Activated CD4-positive, alpha-beta T cell treated with anti-CD3 and anti-CD28 coated beads for 36 hours (primary cell): ENCODE data around the gene FRMD4A. TPM values are rescaled to one million over a fixed set of nuclear protein-coding genes. Genes with fewer than 3 reads are reported as not detected.

Experiments
- ATAC-seq: fragments of 200-7000 bp; cut with Tn5 transposase; one replicate; pipeline ENCODE4 v1.10.0; 2021; ENCODE audit warnings: mild to moderate bottlenecking, moderate library complexity
- CTCF ChIA-PET: fragments of 350-600 bp; sonication (Branson Sonifier 250); formaldehyde crosslinking; loops from one replicate; lab custom pipeline; 2021; ENCODE audit warnings: antibody characterized with exemption; lab: Charles Lee
- POLR2A ChIA-PET: fragments of 350-600 bp; sonication (Branson Sonifier 250); formaldehyde crosslinking; loops from one replicate; lab custom pipeline; 2021; ENCODE audit warnings: antibody characterized with exemption, inconsistent platforms; lab: Charles Lee
- DNase-seq: peaks from one replicate; pipeline ENCODE4 v3.0.0-alpha.2; 2020
- H3K27ac Mint-ChIP-seq: one replicate; pipeline ENCODE4 v1.8.0; 2021; ENCODE audit warnings: mixed read lengths
- H3K27me3 Mint-ChIP-seq: one replicate; pipeline ENCODE4 v1.8.0; 2021; ENCODE audit warnings: mixed read lengths
- H3K36me3 Mint-ChIP-seq: one replicate; pipeline ENCODE4 v1.8.0; 2021; ENCODE audit warnings: low read depth, mixed read lengths
- H3K4me1 Mint-ChIP-seq: one replicate; pipeline ENCODE4 v1.8.0; 2021; ENCODE audit warnings: mixed read lengths
- H3K4me3 Mint-ChIP-seq: one replicate; pipeline ENCODE4 v1.8.0; 2021; ENCODE audit warnings: mild to moderate bottlenecking, moderate library complexity, mixed read lengths
- H3K9me3 Mint-ChIP-seq: one replicate; pipeline ENCODE4 v1.8.0; 2021; ENCODE audit warnings: low read depth, mixed read lengths
- intact Hi-C, 2 experiments: fragments of 100-400 bp; cut with DNase I in 1 of 2; cut with micrococcal nuclease in 1 of 2; formaldehyde crosslinking; loops; one replicate each; pipeline versions ENCODE4 v1.14.2 to v1.15.1; 2022 to 2024; cut with DNase I, micrococcal nuclease
- total RNA-seq, 2 experiments: library from RNA; stranded (reverse); gene quantifications; one replicate each; pipeline ENCODE4 v1.2.3, GENCODE V29; 2021

The FRMD4A gene
- total RNA-seq = 1 to 10 TPM in 1 of 2 experiments, under 1 TPM in 1; 0.85 to 1.3 TPM

GRCh38 chr10:14330388-14331061 lies at the start of gene FRMD4A:
TSS of gene FRMD4A (minus strand) at chr10:14330924.
- CTCF ChIA-PET = interaction anchor here (0.7 kb wide), 1 partner anchor 1430 kb away, joined by 3 read pairs; no protein-coding TSS in a partner anchor
- Mint-ChIP-seq H3K36me3 (no peaks in the 10 kb centered on the region), H3K27me3 (peaks cover 34% of the 10 kb centered on the region), H3K4me1 (no peaks in the 10 kb centered on the region), H3K27ac (no peak within 1 kb of the TSS), H3K9me3 (no peaks in the 10 kb centered on the region), H3K4me3 (no peak within 1 kb of the TSS)
- no peak for ATAC-seq
- POLR2A ChIA-PET = no interaction called here
- no peak for DNase-seq
- intact Hi-C loops = no loop called here

DNA sequence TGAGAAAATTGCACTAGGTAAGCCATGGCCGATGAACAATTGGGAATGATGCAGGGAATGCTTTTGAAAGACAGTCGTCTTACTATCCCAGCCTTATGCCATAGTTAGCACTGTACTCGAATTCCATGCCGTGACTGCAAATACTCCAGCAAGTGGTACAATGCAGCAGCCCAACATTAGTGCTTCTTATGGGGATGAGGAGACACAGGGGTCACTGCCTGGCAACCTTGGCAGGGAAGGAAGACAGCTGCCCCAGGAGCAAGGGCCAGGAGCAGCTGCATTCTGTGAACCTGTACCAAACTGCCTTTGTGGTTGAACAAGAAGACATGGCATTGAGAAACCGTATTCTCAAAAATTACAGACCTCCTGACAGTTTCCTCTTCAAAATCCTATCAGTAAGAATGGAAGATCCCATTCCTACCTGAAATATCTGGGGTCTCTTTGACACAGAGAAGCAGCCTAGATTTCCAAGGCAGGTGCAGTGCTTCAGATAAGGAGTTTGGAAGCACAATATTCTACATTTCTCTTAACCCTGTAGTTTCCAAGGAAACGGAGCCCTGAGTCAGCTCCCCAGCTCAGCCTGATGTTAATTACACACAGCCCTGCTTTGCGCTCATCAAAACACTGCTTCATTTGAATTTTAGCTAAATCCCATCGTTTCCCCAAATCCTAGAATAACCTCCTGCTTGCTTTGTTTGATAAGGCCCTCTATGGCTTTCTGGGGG lies 49.0 kb upstream of the FRMD4A start:
- DNase-seq (no peak), ATAC-seq (no peak)
- no peaks in the 10 kb centered on the region for H3K36me3 Mint-ChIP-seq
- ChIA-PET CTCF (no interaction called here), POLR2A (no interaction called here)
- H3K9me3 Mint-ChIP-seq = no peaks in the 10 kb centered on the region
- intact Hi-C loops = loop anchor here in 1 of 2 experiments (10.0 kb wide), 1 partner anchor 505 kb away; no protein-coding TSS in a partner anchor
- H3K27me3 Mint-ChIP-seq = peaks cover 32% of the 10 kb centered on the region
- no peak overlapping the region for H3K4me3 Mint-ChIP-seq
- H3K4me1 Mint-ChIP-seq = peaks cover 35% of the 10 kb centered on the region
- H3K27ac Mint-ChIP-seq = no peak overlapping the region

DNA sequence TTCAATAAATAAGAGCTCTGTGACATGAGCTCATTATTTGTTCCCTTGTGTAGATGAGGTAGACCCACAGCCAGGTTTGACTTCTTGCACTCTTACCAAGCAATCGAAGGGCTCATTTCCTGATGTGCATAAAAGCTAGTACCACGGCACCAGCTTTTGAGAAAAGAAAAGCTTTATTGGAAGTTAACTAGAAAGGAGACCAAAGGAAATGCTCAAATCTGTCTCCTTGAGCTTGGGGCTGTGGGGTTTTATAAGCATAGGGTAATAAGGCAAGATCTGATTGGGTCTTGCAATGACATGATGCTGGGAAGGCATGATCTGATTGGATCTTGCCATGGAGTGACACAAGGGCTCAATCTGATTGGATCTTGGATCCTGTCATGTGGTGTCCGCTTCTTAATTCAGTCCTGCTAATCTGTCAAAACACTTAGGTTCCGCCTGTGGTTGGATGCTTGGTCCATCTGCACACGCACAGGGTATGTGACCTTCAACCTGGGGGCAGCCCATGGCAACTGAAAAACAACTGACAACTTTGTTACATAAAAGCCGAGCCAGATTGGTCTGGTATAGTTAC lies 47.8 kb upstream of the FRMD4A start:
- Mint-ChIP-seq H3K9me3 (no peaks in the 10 kb centered on the region), H3K27me3 (peaks cover 34% of the 10 kb centered on the region), H3K27ac (no peak overlapping the region), H3K4me1 (peaks cover 27% of the 10 kb centered on the region), H3K4me3 (no peak overlapping the region), H3K36me3 (no peaks in the 10 kb centered on the region)
- DNase-seq (no peak), ATAC-seq (no peak)
- ChIA-PET POLR2A (no interaction called here), CTCF (no interaction called here)
- intact Hi-C loops = no loop called here

DNA sequence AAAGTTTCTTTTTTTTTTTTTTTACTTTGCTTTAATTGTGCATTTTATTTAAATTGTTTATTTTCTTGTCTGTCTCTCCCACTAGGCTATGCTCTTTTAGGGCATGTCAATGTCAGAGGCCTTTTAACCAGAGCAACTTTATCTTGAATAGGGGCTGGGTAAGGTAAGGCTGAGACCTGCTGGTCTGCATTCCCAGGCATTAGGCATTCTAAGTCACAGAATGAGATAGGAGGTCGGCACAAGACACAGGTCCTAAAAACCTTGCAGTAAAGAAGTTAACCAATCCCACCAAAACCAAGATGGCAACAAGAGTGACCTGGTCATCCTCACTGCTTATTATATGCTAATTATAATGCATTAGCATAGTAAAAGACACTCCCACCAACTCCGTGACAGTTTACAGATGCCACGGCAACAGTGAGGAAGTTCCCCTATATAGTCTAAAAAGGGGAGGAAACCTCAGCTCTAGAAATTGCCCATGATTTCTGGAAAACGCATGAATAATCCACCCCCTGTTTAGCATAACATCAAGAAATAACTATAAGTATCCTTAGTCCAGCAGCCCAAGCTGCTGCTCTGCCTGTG lies 47.0 kb upstream of the FRMD4A start:
- intact Hi-C loops = no loop called here
- ChIA-PET CTCF (no interaction called here), POLR2A (no interaction called here)

GRCh38 chr10:14374745-14375445 lies 44.2 kb upstream of the FRMD4A start:
- intact Hi-C loops = no loop called here
- no peaks in the 10 kb centered on the region for H3K9me3 Mint-ChIP-seq
- H3K27ac Mint-ChIP-seq = no peak overlapping the region
- no peak for DNase-seq
- no peaks in the 10 kb centered on the region for H3K36me3 Mint-ChIP-seq
- POLR2A ChIA-PET = interaction anchor here (1.4 kb wide), 1 partner anchor 189 kb away, joined by 4 read pairs; no protein-coding TSS in a partner anchor
- peaks cover 45% of the 10 kb centered on the region for H3K27me3 Mint-ChIP-seq
- CTCF ChIA-PET = interaction anchor here (0.7 to 1.2 kb wide), 2 partner anchors 11 to 170 kb away, joined by 3 read pairs; no protein-coding TSS in a partner anchor
- peaks cover 4% of the 10 kb centered on the region for H3K4me1 Mint-ChIP-seq
- ATAC-seq = peak; percentile 33
- H3K4me3 Mint-ChIP-seq = no peak overlapping the region

More for the DNA sequence above, 47.0 kb upstream of the FRMD4A start:
- Mint-ChIP-seq H3K36me3 (no peaks in the 10 kb centered on the region), H3K4me3 (no peak overlapping the region), H3K27ac (no peak overlapping the region), H3K4me1 (peaks cover 21% of the 10 kb centered on the region), H3K27me3 (peaks cover 40% of the 10 kb centered on the region), H3K9me3 (no peaks in the 10 kb centered on the region)
- no peak for DNase-seq
- ATAC-seq = no peak

- ChIA-PET POLR2A (no interaction called here), CTCF (no interaction called here)
- intact Hi-C loops = no loop called here
- DNase-seq = no peak
- Mint-ChIP-seq H3K4me1 (peaks cover 4% of the 10 kb centered on the region), H3K4me3 (no peak overlapping the region), H3K27ac (no peak overlapping the region), H3K36me3 (no peaks in the 10 kb centered on the region), H3K9me3 (no peaks in the 10 kb centered on the region), H3K27me3 (peaks cover 34% of the 10 kb centered on the region)
- no peak for ATAC-seq
Observed at GRCh38 chr10:14372606-14373005, 41.9 kb upstream of the FRMD4A start.

DNA sequence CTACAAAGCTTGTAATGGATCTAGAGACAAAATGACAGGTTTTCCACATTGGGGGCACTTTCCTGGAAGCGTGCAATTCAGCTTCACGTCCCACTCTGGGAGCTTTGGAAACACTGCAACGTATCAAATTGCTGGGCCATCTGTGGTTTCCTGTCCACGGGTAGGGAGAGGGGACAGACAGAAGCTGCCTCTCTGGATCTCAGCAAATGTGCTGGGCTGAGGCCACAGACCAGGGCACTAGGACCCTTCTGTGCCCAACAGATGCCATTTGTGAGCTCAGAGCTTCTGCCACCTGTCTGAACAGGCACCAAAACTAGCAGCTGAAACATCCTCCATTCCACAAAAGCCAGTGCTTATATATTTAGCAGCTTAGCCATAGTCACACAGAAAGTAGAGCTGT lies 40.9 kb upstream of the FRMD4A start:
- H3K27me3 Mint-ChIP-seq = peaks cover 27% of the 10 kb centered on the region
- ChIA-PET POLR2A (interaction anchor here (0.8 kb wide), 1 partner anchor 29 kb away, joined by 4 read pairs; no protein-coding TSS in a partner anchor), CTCF (no interaction called here)
- H3K36me3 Mint-ChIP-seq = no peaks in the 10 kb centered on the region
- no peak overlapping the region for H3K27ac Mint-ChIP-seq
- H3K4me3 Mint-ChIP-seq = no peak overlapping the region
- intact Hi-C loops = no loop called here
- DNase-seq (no peak), ATAC-seq (no peak)
- H3K9me3 Mint-ChIP-seq = no peaks in the 10 kb centered on the region
- H3K4me1 Mint-ChIP-seq = peaks cover 4% of the 10 kb centered on the region

GRCh38 chr10:14370894-14371293 lies 40.2 kb upstream of the FRMD4A start:
- Mint-ChIP-seq H3K27ac (no peak overlapping the region), H3K27me3 (peaks cover 24% of the 10 kb centered on the region), H3K9me3 (no peaks in the 10 kb centered on the region), H3K4me3 (no peak overlapping the region), H3K36me3 (no peaks in the 10 kb centered on the region), H3K4me1 (peaks cover 4% of the 10 kb centered on the region)
- ATAC-seq (no peak), DNase-seq (no peak)
- intact Hi-C loops = no loop called here
- ChIA-PET POLR2A (no interaction called here), CTCF (no interaction called here)

- no peaks in the 10 kb centered on the region for H3K4me1 Mint-ChIP-seq
- ATAC-seq (no peak), DNase-seq (no peak)
- intact Hi-C loops = no loop called here
- peaks cover 15% of the 10 kb centered on the region for H3K27me3 Mint-ChIP-seq
- ChIA-PET CTCF (no interaction called here), POLR2A (no interaction called here)
- no peaks in the 10 kb centered on the region for H3K9me3 Mint-ChIP-seq
- no peaks in the 10 kb centered on the region for H3K36me3 Mint-ChIP-seq
- no peak overlapping the region for H3K4me3 Mint-ChIP-seq
- H3K27ac Mint-ChIP-seq = no peak overlapping the region
Observed at GRCh38 chr10:14369906-14370305, 39.2 kb upstream of the FRMD4A start.

- no peaks in the 10 kb centered on the region for H3K36me3 Mint-ChIP-seq
- intact Hi-C loops = no loop called here
- H3K27ac Mint-ChIP-seq = no peak overlapping the region
- CTCF ChIA-PET = no interaction called here
- POLR2A ChIA-PET = no interaction called here
- H3K4me3 Mint-ChIP-seq = no peak overlapping the region
- DNase-seq (no peak), ATAC-seq (no peak)
- peaks cover 9% of the 10 kb centered on the region for H3K27me3 Mint-ChIP-seq
- no peaks in the 10 kb centered on the region for H3K4me1 Mint-ChIP-seq
- no peaks in the 10 kb centered on the region for H3K9me3 Mint-ChIP-seq
Observed at GRCh38 chr10:14366760-14367159, 36.0 kb upstream of the FRMD4A start.

GRCh38 chr10:14365266-14365665 lies 34.5 kb upstream of the FRMD4A start:
- peaks cover 9% of the 10 kb centered on the region for H3K27me3 Mint-ChIP-seq
- no peak overlapping the region for H3K4me3 Mint-ChIP-seq
- intact Hi-C loops = no loop called here
- ATAC-seq = no peak
- POLR2A ChIA-PET = no interaction called here
- no peaks in the 10 kb centered on the region for H3K4me1 Mint-ChIP-seq
- no peak overlapping the region for H3K27ac Mint-ChIP-seq
- no peak for DNase-seq
- no peaks in the 10 kb centered on the region for H3K9me3 Mint-ChIP-seq
- H3K36me3 Mint-ChIP-seq = no peaks in the 10 kb centered on the region
- CTCF ChIA-PET = interaction anchor here (0.6 kb wide), 1 partner anchor 189 kb away, joined by 3 read pairs; no protein-coding TSS in a partner anchor
